HG02623 (cell line): ENCODE data around the gene ANGPTL8.

Experiments
- ATAC-seq: cut with Tn5 transposase; IDR thresholded peaks from one replicate; pipeline ENCODE4 v1.9.1; 2021; ENCODE audit warnings: moderate library complexity; ENCODE audit not compliant: unreplicated experiment

Gene ANGPTL8

GRCh38 chr19:11288349-11288748, 48.9 kb downstream of the ANGPTL8 start:
- no peak for ATAC-seq

GRCh38 chr19:11290256-11290655, 50.8 kb downstream of the ANGPTL8 start:
- ATAC-seq = no peak

DNA sequence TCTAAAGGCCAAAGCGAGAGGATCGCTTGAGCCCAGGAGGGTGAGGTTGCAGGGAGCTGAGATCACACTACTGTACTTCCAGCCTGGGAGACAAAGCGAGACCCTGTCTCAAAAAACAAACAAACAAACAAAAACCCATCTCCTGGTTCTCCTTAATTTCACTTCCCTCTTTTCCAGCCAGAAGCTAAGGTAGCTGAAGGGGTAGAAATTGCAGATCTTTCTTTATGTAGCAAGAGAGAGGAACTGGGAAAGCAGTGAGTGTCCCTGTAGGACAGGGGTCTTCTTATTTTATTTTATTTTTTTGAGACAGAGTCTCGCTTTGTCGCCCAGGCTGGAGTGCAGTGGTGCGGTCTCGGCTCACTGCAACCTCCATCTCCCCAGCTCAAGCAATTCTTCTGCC, 52.0 kb downstream of the ANGPTL8 start:
- ATAC-seq = no peak
